Right forelimb (tissue), 1 donor: ENCODE results near the gene TRPM4.
"Not testable (repeated sequence)": the region's sequence is repeated elsewhere in the genome, so short reads cannot be mapped to it uniquely, and the experiment has no call there.

Experiments used
- DNase-seq: peaks from one replicate; pipeline ENCODE4 v3.0.0-alpha.2; 2018

Gene TRPM4

DNA sequence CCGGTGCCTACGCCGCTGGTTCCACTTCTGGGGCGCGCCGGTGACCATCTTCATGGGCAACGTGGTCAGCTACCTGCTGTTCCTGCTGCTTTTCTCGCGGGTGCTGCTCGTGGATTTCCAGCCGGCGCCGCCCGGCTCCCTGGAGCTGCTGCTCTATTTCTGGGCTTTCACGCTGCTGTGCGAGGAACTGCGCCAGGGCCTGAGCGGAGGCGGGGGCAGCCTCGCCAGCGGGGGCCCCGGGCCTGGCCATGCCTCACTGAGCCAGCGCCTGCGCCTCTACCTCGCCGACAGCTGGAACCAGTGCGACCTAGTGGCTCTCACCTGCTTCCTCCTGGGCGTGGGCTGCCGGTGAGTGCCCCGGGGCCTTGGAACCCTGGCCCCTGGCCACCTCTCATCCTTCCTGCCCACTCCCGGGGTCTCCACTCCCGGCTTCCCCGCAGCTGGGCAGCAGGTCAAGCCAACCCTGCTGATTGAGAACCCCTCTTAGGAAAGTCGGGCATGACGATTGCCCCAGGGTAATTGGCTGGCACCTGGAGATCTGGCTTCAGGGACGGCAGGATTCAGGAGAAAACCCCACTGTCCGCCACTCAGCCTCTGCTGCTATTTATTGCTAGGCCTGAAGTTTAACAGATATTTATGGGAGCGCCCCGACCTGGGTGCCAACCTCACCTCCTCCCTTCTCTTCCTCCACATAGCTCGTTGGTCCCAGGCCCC lies 39.1 kb downstream of the TRPM4 start:
- DNase-seq = no peak

DNA sequence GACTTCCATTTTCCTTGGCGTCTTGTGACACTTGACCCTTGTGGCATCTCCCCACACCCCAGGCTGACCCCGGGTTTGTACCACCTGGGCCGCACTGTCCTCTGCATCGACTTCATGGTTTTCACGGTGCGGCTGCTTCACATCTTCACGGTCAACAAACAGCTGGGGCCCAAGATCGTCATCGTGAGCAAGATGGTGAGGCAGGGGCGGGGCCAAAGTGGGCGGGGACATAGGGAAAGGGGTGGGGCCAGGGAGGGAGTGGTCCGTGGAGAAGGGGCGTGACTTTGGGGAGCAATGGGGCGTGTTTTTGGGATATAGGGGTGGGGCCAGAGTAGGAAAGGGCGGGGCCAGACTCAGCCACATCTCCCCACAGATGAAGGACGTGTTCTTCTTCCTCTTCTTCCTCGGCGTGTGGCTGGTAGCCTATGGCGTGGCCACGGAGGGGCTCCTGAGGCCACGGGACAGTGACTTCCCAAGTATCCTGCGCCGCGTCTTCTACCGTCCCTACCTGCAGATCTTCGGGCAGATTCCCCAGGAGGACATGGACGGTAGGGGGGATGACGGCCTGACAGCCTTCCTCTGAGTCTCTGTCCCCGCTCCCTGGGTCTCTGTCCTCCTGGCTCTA lies 42.8 kb downstream of the TRPM4 start:
- no peak for DNase-seq

DNA sequence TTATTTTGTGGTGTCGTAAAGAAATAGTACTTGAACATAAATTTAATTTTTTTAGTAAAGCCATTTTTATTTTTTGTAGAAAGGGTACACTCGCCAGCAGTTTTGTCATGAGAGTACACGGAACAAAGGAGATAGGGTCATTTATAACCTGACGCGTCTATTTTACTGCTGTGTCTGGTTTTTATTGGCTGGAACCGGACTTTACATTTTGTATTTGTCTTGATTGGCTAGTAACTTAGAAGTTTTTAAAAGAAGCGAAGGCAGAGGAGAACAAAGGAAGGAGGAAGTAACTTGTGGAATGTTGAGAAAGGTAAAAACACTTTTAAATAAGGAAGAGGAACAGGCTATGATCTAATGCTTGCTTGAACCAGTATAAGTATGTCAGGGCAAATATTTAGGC lies 43.5 kb downstream of the TRPM4 start:
- no peak for DNase-seq

- DNase-seq = no peak
These were observed 47.5 kb downstream of the TRPM4 start for GRCh38 chr19:49205114-49205513.

GRCh38 chr19:49209502-49209901 lies 51.9 kb downstream of the TRPM4 start:
- not testable (repeated sequence) for DNase-seq

DNA sequence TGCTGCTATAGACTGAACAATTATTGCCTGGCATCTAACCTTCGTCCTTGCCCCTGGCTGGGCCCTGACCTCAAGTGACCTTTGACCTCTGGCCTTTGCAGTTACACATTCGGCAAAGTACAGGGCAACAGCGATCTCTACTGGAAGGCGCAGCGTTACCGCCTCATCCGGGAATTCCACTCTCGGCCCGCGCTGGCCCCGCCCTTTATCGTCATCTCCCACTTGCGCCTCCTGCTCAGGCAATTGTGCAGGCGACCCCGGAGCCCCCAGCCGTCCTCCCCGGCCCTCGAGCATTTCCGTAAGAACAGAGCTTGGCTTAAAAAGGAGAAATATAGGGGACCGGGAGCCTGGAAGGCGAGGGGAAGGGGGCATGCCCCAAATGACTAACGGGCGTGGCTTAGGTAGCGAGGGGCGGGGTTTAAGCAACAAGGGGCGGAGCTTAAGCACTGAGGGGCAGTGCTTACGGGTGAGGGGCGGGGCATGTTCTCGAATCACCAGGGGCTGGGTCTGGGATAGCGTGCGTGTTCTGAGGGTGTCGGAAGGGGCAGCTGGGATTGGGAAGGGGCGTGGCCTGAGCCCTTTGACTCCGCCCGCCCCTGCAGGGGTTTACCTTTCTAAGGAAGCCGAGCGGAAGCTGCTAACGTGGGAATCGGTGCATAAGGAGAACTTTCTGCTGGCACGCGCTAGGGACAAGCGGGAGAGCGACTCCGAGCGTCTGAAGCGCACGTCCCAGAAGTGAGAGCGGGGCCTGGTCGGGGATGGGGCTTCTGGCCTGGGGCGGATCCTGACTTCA lies 52.7 kb downstream of the TRPM4 start:
- peak; percentile 73 for DNase-seq

GRCh38 chr19:49210901-49211451 lies 53.4 kb downstream of the TRPM4 start:
- DNase-seq = peak; percentile 53

DNA sequence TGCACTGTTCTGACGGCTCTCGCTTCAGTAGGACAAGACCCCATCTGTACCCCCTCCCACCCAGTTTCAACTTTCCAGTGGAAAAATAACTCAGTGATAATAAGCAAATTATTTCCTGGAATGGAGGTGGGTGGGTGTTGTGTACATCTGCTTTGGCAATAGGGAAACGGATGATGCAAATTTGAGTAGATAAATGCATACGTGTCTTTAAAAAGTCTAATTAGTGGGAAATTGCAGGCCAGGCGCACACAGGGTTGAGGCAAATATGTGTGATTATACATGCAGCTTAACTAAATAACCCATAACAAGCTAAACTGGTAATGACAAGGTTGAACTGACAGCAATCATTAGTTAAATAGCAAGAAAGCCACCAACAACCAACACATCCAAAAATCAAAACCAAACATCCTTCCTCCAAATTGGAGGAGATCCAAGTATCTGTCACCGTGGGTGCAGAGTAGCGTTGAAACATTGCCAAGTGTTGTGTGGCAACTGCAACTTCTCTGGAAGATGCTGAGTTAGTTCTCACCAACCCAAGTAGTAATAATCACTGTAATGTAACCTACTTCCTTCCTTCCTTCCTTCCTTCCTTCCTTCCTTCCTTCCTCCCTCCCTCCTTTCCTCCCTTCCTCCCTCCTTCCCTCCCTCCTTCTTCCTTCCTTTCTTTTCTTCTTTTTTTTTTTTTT lies 54.6 kb downstream of the TRPM4 start:
- DNase-seq = no peak

GRCh38 chr19:49213791-49214190 lies 56.2 kb downstream of the TRPM4 start:
- DNase-seq = no peak

GRCh38 chr19:49214701-49215100 lies 57.1 kb downstream of the TRPM4 start:
- DNase-seq = no peak

- no peak for DNase-seq
These were observed 58.5 kb downstream of the TRPM4 start for GRCh38 chr19:49216071-49216470.

DNA sequence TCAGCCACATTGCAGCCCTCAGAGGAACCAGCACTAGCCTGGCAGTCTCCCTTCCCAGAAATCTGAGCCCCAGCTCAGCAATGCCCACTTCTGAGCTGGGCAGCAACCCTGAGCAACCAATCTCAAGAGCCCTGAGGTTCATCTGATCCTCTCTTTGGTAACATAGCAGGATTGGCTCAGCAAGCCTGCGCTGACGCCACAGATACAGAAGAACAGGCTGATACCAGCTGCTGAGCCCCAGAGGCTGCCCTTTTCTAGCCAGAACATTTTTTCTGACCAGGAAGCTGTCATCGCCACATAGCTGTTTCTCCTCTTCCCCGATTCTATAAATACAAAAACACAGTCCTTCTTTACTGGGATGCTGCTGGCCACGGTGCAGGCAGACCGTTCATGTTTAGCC lies 59.8 kb downstream of the TRPM4 start:
- no peak for DNase-seq

DNA sequence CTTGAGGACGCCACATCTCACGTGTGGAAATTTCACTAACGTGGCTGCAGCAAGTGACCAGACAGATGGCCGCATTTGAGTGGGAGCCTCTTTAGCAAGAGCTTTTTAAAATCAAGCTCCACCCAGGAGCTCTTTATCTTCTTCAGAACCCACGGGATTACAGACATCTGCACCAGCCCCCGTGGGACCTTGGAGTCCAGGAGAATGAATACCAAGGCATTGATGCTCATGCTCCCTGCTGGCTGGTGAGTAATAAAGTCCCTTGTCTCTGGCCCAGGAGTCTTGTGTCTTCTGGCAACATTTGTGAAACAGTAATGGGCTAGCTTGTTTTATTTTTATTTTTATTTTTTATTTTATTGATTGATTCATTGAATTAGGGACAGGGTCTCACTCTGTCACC lies 64.4 kb downstream of the TRPM4 start:
- no peak for DNase-seq

DNA sequence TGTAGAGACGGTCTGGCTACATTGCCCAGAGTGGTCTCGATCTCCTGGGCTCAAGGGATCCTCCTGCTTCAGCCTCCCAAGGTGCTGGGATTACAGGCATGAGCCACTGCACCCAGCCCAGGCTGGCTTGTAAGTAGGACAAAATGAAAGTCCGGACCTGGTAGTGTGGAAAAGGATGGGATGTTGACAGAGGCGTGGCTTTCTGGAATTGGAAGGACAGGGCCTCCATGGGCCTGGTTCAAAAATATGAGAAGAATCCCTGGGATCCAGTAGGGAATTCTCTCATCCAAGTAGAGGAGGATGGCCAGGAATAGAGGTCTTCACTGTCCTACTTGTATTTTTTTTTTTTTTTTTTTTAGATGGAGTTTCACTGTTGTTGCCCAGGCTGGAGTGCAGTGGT lies 64.9 kb downstream of the TRPM4 start:
- no peak for DNase-seq

DNA sequence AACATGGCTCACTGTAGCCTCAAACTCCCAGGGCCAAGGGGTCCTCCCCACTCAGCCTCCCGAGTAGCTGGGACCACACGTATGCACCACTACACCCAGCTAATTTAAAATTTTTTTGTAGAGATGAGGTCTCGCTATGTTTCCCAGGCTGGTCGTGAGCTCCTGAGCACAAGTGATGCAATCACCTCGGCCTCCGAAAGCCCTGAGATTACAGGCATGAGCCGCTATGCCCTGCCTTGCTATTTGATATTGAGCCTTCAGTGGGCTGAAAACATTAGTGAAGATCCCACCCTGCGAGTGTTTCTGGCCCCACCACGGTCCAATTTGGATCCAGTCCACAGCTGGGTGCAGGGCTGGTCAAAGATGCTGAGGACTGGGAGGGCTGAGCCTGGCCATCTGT lies 65.9 kb downstream of the TRPM4 start:
- DNase-seq = no peak

DNA sequence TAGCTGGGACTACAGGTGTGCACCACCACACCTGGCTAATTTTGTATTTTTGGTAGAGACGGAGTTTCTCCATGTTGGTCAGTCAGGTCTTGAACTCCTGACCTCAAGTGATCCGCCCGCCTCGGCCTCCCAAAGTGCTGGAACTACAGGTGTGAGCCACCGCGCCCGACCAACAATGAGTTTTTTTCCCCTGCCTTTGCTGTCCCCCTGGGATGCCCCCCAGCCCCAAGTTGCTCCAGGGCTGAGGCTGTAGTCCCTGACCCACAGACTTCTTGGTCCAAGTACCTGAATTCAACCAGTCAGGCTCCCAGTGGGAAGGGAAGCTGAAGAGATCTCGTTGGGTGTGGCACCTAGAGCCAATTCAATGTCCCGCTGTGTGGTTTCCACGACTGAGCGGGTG lies 66.8 kb downstream of the TRPM4 start:
- not testable (repeated sequence) for DNase-seq

DNA sequence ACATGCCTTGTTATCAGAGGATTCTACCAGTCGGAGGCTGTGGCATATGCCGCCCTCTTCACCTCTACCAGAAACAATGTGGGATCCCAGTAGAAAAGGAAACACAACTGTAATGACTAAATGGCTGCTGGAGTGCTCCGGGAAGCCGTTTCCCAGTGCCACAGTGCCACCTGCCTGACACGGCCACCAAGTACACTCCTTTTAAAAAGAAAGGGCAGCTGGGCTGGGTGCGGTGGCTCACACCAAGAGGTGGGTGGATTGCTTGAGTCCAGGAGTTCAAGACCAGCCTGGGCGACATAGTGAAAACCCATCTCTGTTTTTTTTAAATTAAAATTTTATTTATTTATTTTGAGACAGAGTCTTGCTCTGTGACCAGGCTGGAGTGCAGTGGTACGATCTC lies 67.3 kb downstream of the TRPM4 start:
- no peak for DNase-seq

DNA sequence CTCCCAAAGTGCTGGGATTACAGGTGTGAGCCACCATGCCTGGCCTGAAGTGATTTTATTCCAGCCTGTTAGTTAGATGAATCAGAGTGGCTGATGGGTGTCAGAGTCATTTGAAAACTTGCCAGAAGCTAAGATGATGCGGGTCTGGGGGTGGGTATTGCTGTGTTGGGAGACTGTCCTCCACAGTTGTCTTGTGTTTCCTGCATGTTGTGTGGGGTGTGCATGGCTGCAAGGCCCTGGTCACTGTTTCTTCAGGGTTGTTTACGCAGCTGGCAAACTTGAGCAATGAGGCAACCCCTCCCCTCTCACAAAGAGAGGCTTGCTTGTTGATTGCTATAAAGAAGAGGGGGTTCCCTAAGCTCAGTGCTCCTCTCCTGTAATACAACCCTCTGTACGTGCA lies 71.8 kb downstream of the TRPM4 start:
- DNase-seq = no peak

GRCh38 chr19:49231389-49231788 lies 73.8 kb downstream of the TRPM4 start:
- DNase-seq = no peak

GRCh38 chr19:49231804-49232203 lies 74.2 kb downstream of the TRPM4 start:
- no peak for DNase-seq

DNA sequence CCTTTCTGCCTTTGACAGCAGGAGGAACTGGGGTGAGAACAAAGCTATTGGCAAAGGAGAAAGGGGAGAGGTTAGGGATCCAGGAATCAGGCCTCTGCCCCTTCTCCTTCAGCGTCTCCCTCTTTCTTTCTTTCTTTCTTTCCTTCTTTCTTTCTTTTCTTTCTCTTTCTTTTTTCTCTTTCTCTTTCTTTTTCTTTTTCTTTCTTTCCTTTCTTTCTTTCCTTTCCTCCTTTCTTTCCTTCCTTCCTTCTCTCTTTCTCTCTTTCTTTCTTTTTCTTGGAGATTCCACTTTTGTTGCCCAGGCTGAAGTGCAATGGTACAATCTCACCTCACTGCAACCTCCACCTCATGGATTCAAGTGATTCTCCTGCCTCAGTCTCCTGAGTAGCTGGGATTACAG lies 75.6 kb downstream of the TRPM4 start:
- no peak for DNase-seq

- DNase-seq = no peak
These were observed 84.2 kb downstream of the TRPM4 start for GRCh38 chr19:49241769-49242168.

GRCh38 chr19:49243129-49243528 lies 85.5 kb downstream of the TRPM4 start:
- DNase-seq = no peak
